OCI-M2 (cell line): Measurements from ENCODE around the gene BDH1.
"Not testable (repeated sequence)": the region's sequence is repeated elsewhere in the genome, so short reads cannot be mapped to it uniquely, and the experiment has no call there.

Experiments
- DNase-seq: peaks from one replicate; lab custom pipeline; 2025; ENCODE audit not compliant: unreplicated experiment; lab: John Stamatoyannopoulos, UW

The BDH1 gene

GRCh38 chr3:197555281-197556261 lies at the start of gene BDH1:
BDH1 (minus strand) TSS chr3:197555968; CDS start chr3:197546443, 9,525 bp downstream.
- DNase-seq, result no peak

- DNase-seq, result no peak
Observed at GRCh38 chr3:197603317-197603933, 47.7 kb upstream of the BDH1 start.

DNA sequence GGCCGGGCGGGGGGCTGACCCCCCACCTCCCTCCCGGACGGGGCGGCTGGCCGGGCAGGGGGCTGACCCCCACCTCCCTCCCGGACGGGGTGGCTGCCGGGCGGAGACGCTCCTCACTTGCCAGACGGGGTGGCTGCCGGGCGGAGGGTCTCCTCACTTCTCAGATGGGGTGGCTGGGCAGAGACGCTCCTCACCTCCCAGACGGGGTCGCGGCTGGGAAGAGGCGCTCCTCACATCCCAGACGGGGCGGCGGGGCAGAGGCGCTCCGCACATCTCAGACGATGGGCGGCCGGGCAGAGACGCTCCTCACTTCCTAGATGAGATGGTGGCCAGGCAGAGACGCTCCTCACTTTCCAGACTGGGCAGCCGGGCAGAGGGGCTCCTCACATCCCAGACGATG lies 46.6 kb upstream of the BDH1 start:
- not testable (repeated sequence) for DNase-seq

- not testable (repeated sequence) for DNase-seq
Observed at GRCh38 chr3:197601566-197601840, 45.7 kb upstream of the BDH1 start.

- no peak for DNase-seq
Observed at GRCh38 chr3:197600796-197601565, 45.2 kb upstream of the BDH1 start.

- no peak for DNase-seq
Observed at GRCh38 chr3:197599089-197599765, 43.5 kb upstream of the BDH1 start.

GRCh38 chr3:197598404-197598980 lies 42.7 kb upstream of the BDH1 start:
- DNase-seq, result no peak

DNA sequence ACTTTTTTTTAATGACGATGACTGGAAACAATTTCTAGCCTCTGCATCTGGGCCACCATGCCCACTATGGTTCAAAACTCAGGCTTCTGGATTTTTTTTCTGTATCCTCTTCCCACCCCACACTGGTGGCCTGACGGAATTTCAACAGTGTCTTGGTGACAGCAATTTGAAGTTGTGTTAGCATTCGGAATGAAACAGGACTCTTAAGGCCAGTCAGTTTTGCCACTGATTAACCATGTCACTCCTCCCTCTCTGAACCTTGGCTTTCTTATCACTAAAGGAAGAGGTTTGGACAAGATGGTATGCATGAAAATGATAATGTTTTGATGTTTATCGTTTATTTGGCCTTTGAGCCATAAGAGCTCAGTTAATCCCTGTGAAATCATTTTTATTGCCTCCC lies 41.6 kb upstream of the BDH1 start:
- DNase-seq, result no peak

DNA sequence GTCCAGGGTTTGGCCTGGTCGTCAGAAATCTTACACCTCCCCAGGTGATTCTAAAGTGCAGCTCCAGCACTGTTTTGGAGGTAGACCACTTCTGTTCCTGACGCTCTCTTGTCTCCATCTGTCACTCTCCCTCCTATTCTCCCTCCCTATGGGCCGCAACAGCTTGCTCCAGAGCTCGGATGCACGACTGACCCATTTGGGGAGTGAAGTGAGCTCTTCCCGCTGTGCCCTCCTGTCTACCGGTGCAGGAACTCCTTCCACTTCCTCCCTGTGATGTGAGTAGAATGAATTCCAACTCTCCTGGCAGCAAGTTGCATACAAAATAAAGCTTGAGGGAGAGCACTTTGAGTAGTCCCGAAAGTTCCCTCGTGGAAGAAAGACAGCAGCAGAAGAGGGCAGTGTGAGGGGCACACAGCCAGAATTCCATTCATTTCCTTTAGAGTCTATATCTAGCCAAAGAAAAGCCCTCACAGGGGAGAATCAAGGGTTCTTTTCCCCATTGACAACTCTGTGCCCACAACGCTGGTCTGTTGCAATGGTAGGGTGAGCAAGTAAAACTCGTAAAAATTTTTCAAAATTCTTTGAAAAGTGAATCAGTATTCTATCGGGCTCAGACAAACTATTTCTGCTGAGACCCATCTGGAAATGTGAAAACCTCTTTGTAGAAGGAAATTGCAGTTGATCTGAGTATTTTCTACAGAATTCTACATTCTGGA lies 39.9 kb upstream of the BDH1 start:
- no peak for DNase-seq

DNA sequence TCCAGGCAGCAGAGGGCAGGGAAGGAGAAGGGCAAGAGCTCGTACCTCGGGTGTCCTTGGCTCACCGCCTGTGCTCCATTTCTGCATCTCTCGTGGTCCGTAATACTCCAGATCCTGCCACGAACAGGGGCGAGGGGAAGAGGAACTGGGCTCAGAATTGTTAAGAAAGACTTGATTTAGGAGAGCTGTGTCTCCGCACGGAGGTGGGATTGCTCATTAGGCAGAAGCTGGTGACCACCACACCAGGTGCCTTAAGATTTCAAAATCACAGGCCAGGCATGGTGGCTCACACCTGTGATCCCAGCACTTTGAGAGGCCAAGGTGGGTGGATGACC lies 37.2 kb upstream of the BDH1 start:
- DNase-seq, result no peak

DNA sequence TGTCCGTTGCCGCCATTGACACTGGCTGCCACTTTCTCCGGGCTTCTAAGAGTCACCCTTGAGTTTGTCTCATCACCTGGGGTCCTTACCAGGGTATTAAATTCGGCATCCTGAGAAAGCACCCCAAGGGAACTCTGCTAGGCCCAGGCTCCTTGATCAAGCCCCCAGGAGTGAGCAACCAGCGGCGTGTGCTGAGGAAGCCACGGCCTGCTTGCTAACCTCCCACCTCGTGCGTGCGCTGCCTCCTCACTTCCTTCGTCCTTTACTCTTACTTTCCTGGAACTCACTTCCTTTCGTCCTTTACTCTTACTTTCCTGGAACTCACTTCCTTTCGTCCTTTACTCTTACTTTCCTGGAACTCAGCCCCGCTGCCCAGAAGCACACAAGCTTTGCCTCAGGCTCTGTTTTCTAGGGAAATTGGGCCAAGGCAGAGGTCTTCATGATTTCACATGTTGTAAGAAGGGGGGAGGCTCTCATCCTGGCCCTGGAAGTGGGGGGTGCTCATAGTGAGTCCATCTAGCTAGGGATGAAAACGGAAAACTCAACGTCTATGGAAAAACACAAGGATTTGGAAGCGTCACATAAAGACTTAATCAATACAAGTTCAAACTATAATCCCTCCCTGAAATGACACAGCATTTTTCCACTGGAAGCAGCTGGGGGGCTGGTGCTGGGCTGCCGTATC lies 36.7 kb upstream of the BDH1 start:
- DNase-seq, result no peak

DNA sequence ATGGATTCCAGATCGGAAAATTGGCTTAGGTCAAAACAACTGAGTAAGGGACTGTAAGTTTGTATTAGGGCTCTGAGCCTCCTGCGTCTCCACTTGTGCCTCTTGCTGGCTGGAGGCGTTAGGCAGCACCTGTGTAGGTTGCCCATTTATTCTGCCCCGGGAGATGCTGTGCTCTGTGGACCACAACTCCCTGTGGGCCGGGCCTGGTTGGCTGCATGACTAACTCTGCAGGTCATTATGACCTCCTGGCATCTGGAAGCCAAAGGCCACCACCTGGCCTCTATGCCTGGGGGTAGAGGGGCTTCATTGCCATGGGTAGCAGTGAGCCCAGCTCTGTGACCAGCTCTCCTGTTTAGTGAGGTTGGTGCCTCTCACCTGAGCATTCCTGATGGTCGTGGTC lies 36.0 kb upstream of the BDH1 start:
- no peak for DNase-seq

DNA sequence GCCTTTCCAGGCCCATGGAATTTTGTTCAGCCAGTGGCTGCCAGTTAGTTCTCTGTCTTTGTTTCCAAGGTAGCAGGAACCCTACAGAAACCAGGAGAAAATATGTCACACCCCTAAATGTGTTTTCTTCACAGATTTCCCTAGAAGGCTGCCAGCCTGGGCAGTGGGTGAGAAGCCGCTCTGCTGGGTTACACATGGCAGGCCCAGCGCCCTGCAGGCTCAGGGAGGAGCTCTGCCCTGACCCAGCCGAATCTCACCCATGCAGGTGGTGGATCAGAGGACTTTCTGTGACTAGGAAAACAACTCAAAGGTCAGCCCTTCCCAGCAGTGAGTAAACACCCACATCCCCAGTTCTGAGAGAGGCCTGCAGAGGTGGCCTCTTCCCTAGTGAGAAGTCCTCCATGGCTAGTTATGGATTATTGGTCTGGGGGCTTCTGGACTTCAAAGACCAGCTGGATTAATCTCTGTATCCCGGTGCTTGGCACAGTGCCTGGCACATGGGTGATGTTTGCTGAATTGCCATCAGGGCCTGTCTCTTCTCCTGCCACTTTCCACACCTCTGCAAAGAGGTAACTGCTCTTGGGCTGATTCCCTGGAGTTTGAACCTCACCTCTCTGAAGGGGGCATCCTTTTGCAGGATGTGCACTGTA lies 34.7 kb upstream of the BDH1 start:
- no peak for DNase-seq

GRCh38 chr3:197589545-197589944 lies 33.8 kb upstream of the BDH1 start:
- DNase-seq, result no peak

DNA sequence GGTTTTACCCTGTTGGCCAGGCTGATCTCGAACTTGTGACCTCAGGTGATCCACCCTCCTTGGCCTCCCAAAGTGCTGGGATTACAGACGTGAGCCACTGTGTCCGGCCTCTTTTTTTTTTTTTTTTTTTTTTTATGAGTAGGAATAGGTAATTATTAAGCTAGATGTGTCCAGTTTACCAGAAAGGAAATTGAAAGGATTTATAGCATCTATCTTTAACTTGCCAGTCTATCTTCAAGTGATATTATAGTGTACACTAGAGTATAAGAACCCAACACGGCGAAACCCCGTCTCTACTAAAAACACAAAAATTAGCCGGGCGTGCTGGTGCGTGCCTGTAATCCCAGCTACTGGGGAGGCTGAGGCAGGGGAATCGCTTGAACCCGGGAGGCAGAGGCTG lies 31.0 kb upstream of the BDH1 start:
- DNase-seq, result not testable (repeated sequence)

GRCh38 chr3:197586181-197586580 lies 30.4 kb upstream of the BDH1 start:
- no peak for DNase-seq

GRCh38 chr3:197584733-197585132 lies 29.0 kb upstream of the BDH1 start:
- DNase-seq, result no peak

DNA sequence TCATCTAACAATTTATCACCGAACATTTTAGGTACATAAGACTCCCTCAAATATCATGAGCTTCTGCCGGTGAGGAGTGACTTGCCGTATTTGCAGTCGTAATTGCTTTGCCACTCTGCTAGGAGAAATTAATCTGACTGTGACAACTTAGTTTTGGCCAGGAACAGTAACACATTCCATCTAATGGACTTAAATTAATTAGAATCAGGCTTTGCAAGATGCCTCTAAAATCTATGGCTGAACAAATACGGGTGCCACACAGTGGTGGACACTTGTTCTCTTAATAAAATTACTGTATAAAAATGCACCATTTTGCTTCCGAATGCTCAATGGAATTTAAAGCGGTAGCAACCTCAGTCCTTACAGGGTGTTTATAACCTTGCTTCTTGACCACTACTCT lies 27.6 kb upstream of the BDH1 start:
- DNase-seq, result no peak

GRCh38 chr3:197580253-197580691 lies 24.5 kb upstream of the BDH1 start:
- DNase-seq, result no peak
